HCT116 (cell line): ENCODE data around the gene RRAD.

Experiments used
- CEBPB ChIP-seq: IDR thresholded peaks from 2 replicates; pipeline ENCODE4 v1.6.1; 2012; ENCODE audit warnings: low read depth
- EZH2 ChIP-seq: fragments of 200-600 bp; sonication (generic); IDR thresholded peaks from 2 replicates; pipeline ENCODE4 v1.6.1; 2017; ENCODE audit warnings: antibody characterized with exemption, mixed run types
- FOSL1 ChIP-seq: IDR thresholded peaks from 2 replicates; pipeline ENCODE4 v1.6.1; 2012; ENCODE audit warnings: low read depth
- POLR2A ChIP-seq: IDR thresholded peaks from 2 replicates; pipeline ENCODE4 v1.7.0; 2011; ENCODE audit warnings: borderline replicate concordance; ENCODE audit not compliant: insufficient read depth, insufficient read length; ENCODE audit errors: extremely low read depth
- YY1 ChIP-seq: IDR thresholded peaks from 2 replicates; pipeline ENCODE4 v1.6.1; 2011; ENCODE audit warnings: low read length, low read depth, moderate library complexity, mild to moderate bottlenecking; ENCODE audit not compliant: insufficient replicate concordance; ENCODE audit errors: extremely low read depth
- ZFX ChIP-seq: fragments of 450-650 bp; IDR thresholded peaks from 2 replicates; pipeline ENCODE4 v1.6.1; 2017
- ZNF274 ChIP-seq: fragments of 200-500 bp; sonication (Bioruptor generic); IDR thresholded peaks from 2 replicates; pipeline ENCODE4 v1.6.1; 2014; ENCODE audit warnings: mild to moderate bottlenecking, low read depth, low read length, inconsistent platforms
- TF ChIP-seq, protein P1 (sequence below), 3 experiments: fragments of 200-600 bp in 1 of 3; sonication (generic) in 1 of 3; IDR thresholded peaks in 2 of 3; conservative IDR thresholded peaks in 1 of 3; 2 replicates each; pipeline ENCODE4 v1.5.1; 2012 to 2017; ENCODE audit warnings: low read depth in 2 of 3, low read length in 2 of 3, antibody characterized with exemption in 1 of 3, borderline replicate concordance in 1 of 3, control low read depth in 1 of 3, mild to moderate bottlenecking in 1 of 3, mixed read lengths in 1 of 3, mixed run types in 1 of 3, moderate library complexity in 1 of 3; ENCODE audit not compliant: insufficient read depth in 1 of 3
- TF ChIP-seq, protein P2 (sequence below): IDR thresholded peaks from 2 replicates; pipeline ENCODE4 v1.6.1; 2012; ENCODE audit warnings: low read depth
- TF ChIP-seq, protein P3 (sequence below): IDR thresholded peaks from 2 replicates; pipeline ENCODE4 v1.6.1; 2011; ENCODE audit warnings: mild to moderate bottlenecking, low read length, moderate library complexity; ENCODE audit not compliant: insufficient replicate concordance; ENCODE audit errors: extremely low read depth
- TF ChIP-seq, protein P4 (sequence below): IDR thresholded peaks from 2 replicates; pipeline ENCODE4 v1.6.1; 2012

DNA sequence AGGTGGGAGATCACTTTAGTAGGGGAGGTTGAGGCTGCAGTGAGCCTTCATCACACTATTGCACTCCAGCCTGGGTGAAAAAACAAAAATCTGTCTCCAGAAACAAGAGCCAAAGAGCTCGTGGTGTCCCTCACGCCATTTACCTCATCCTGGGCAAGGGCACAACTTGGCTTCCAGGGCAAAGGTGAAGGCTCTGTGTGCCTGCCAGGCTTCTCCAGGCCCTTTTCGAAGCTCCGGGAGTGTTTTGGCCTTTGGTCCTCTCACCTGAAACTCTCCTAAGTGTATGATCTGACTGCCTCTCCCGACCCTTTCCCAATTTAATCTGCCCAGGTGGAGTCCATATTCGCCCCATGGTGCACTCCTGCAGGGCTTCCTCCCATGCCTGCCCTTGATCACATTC, 24.1 kb upstream of the RRAD start:
- TF ChIP-seq, protein P1, sequence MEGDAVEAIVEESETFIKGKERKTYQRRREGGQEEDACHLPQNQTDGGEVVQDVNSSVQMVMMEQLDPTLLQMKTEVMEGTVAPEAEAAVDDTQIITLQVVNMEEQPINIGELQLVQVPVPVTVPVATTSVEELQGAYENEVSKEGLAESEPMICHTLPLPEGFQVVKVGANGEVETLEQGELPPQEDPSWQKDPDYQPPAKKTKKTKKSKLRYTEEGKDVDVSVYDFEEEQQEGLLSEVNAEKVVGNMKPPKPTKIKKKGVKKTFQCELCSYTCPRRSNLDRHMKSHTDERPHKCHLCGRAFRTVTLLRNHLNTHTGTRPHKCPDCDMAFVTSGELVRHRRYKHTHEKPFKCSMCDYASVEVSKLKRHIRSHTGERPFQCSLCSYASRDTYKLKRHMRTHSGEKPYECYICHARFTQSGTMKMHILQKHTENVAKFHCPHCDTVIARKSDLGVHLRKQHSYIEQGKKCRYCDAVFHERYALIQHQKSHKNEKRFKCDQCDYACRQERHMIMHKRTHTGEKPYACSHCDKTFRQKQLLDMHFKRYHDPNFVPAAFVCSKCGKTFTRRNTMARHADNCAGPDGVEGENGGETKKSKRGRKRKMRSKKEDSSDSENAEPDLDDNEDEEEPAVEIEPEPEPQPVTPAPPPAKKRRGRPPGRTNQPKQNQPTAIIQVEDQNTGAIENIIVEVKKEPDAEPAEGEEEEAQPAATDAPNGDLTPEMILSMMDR (IDR thresholded peaks at IDR 0.05 in 2 of 3, conservative IDR thresholded peaks at IDR 0.05 in 1 of 3; ENCODE audit: borderline replicate concordance in 1 of 3, insufficient read depth in 1 of 3, low read depth in 2 of 3, low read length in 2 of 3) = no peak
- no peak for TF ChIP-seq FOSL1
- TF ChIP-seq, protein P2, sequence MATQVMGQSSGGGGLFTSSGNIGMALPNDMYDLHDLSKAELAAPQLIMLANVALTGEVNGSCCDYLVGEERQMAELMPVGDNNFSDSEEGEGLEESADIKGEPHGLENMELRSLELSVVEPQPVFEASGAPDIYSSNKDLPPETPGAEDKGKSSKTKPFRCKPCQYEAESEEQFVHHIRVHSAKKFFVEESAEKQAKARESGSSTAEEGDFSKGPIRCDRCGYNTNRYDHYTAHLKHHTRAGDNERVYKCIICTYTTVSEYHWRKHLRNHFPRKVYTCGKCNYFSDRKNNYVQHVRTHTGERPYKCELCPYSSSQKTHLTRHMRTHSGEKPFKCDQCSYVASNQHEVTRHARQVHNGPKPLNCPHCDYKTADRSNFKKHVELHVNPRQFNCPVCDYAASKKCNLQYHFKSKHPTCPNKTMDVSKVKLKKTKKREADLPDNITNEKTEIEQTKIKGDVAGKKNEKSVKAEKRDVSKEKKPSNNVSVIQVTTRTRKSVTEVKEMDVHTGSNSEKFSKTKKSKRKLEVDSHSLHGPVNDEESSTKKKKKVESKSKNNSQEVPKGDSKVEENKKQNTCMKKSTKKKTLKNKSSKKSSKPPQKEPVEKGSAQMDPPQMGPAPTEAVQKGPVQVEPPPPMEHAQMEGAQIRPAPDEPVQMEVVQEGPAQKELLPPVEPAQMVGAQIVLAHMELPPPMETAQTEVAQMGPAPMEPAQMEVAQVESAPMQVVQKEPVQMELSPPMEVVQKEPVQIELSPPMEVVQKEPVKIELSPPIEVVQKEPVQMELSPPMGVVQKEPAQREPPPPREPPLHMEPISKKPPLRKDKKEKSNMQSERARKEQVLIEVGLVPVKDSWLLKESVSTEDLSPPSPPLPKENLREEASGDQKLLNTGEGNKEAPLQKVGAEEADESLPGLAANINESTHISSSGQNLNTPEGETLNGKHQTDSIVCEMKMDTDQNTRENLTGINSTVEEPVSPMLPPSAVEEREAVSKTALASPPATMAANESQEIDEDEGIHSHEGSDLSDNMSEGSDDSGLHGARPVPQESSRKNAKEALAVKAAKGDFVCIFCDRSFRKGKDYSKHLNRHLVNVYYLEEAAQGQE = no peak
- TF ChIP-seq EZH2 = no peak
- TF ChIP-seq ZFX = no peak
- TF ChIP-seq ZNF274 = no peak
- TF ChIP-seq CEBPB = no peak
- TF ChIP-seq POLR2A = no peak
- no peak for TF ChIP-seq YY1
- TF ChIP-seq, protein P3, sequence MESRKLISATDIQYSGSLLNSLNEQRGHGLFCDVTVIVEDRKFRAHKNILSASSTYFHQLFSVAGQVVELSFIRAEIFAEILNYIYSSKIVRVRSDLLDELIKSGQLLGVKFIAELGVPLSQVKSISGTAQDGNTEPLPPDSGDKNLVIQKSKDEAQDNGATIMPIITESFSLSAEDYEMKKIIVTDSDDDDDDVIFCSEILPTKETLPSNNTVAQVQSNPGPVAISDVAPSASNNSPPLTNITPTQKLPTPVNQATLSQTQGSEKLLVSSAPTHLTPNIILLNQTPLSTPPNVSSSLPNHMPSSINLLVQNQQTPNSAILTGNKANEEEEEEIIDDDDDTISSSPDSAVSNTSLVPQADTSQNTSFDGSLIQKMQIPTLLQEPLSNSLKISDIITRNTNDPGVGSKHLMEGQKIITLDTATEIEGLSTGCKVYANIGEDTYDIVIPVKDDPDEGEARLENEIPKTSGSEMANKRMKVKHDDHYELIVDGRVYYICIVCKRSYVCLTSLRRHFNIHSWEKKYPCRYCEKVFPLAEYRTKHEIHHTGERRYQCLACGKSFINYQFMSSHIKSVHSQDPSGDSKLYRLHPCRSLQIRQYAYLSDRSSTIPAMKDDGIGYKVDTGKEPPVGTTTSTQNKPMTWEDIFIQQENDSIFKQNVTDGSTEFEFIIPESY = no peak
- TF ChIP-seq, protein P4, sequence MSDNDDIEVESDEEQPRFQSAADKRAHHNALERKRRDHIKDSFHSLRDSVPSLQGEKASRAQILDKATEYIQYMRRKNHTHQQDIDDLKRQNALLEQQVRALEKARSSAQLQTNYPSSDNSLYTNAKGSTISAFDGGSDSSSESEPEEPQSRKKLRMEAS = no peak
